Muscle of arm (tissue), 14 donors: ENCODE results near the gene C14orf132. TPM values are rescaled to one million over a fixed set of nuclear protein-coding genes. Genes with fewer than 3 reads are reported as not detected.
"Not testable (repeated sequence)": the region's sequence is repeated elsewhere in the genome, so short reads cannot be mapped to it uniquely, and the experiment has no call there.

ENCODE experiments used
- DNase-seq: peaks from one replicate; pipeline ENCODE4 v3.0.0-alpha.2; 2013
- long read RNA-seq, 11 donors: transcript quantifications; one replicate each; lab custom pipeline, GENCODE V29; 2026
- polyA plus RNA-seq, 12 donors: library from polyadenylated mRNA; unstranded; fragments of 120-200 nt; gene quantifications; one replicate each; pipeline ENCODE4 v1.2.1, GENCODE V29; 2013; ENCODE audit not compliant: insufficient read length in 12 of 12

Gene C14orf132
- 10 to 100 TPM in 11 of 12 donors, not detected in 1; 14.9 to 24.9 (median 19.9) TPM for polyA plus RNA-seq
- long read RNA-seq, donor 1, full-length matches to known transcripts: 10 of 17 reads
- long read RNA-seq, donor 1, partial matches to known transcripts: 7 of 17 reads
- long read RNA-seq, donor 1, other reads (novel, unspliced or antisense): 0 of 17 reads
- long read RNA-seq, donor 2, full-length matches to known transcripts: 4 of 4 reads
- long read RNA-seq, donor 2, partial matches to known transcripts: 0 of 4 reads
- long read RNA-seq, donor 2, other reads (novel, unspliced or antisense): 0 of 4 reads
- long read RNA-seq, donor 3, full-length matches to known transcripts: 1 of 1 reads
- long read RNA-seq, donor 3, partial matches to known transcripts: 0 of 1 reads
- long read RNA-seq, donor 3, other reads (novel, unspliced or antisense): 0 of 1 reads
- long read RNA-seq, donor 4, full-length matches to known transcripts: 2 of 2 reads
- long read RNA-seq, donor 4, partial matches to known transcripts: 0 of 2 reads
- long read RNA-seq, donor 4, other reads (novel, unspliced or antisense): 0 of 2 reads
- long read RNA-seq, donor 5, full-length matches to known transcripts: 4 of 4 reads
- long read RNA-seq, donor 5, partial matches to known transcripts: 0 of 4 reads
- long read RNA-seq, donor 5, other reads (novel, unspliced or antisense): 0 of 4 reads
- long read RNA-seq, donor 6, full-length matches to known transcripts: 3 of 3 reads
- long read RNA-seq, donor 6, partial matches to known transcripts: 0 of 3 reads
- long read RNA-seq, donor 6, other reads (novel, unspliced or antisense): 0 of 3 reads
- long read RNA-seq, donor 7, full-length matches to known transcripts: 1 of 1 reads
- long read RNA-seq, donor 7, partial matches to known transcripts: 0 of 1 reads
- long read RNA-seq, donor 7, other reads (novel, unspliced or antisense): 0 of 1 reads
- long read RNA-seq, donor 8, full-length matches to known transcripts: 10 of 10 reads
- long read RNA-seq, donor 8, partial matches to known transcripts: 0 of 10 reads
- long read RNA-seq, donor 8, other reads (novel, unspliced or antisense): 0 of 10 reads
- long read RNA-seq, donor 9: 0 reads
- long read RNA-seq, donor 10, full-length matches to known transcripts: 4 of 4 reads
- long read RNA-seq, donor 10, partial matches to known transcripts: 0 of 4 reads
- long read RNA-seq, donor 10, other reads (novel, unspliced or antisense): 0 of 4 reads
- long read RNA-seq, donor 11, full-length matches to known transcripts: 6 of 35 reads
- long read RNA-seq, donor 11, partial matches to known transcripts: 29 of 35 reads
- long read RNA-seq, donor 11, other reads (novel, unspliced or antisense): 0 of 35 reads

DNA sequence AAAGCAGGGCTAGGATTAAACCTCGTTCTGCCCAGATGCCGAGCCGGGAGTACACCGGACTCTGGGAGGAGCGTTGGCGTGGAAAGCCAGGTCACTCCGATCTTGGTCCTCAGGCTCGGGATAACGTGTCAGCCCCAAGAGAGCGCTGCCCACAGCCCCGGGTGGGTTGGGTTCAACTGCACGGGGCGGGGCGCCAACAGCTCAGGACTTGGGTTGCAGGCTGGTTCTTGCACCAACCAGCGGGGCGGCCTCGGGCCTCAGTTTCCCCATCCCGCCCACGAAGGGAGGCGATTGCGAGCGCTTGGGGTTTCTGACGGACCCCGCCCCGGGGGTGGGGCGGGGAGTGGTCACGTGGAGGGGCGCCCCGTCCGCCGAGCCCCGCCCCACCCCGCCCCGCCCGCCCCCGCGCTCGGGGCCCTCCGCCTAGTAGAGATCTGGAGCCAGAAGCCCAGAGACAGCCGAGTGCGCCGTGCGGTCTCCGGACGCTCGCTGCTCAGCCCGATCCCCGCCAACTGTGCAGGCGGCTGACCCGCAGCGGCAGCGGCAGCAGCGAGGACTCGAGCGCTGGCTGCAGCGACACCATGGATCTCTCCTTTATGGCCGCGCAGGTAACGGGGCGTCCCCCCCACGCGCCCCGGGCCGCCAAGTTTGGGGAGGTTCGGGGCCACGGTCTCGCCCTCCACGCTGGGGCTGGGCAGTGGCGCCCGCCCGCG, at the start of gene C14orf132:
Gene C14orf132, plus strand, starts transcription at position 443 of the 713 bp plus-strand sequence. Its CDS starts 139 bp downstream, at position 582.
- peak; percentile 32 for DNase-seq

- DNase-seq: peak; percentile 31
Observed at GRCh38 chr14:95993768-95994592, 45.2 kb upstream of the C14orf132 start.

- no peak for DNase-seq
Observed at GRCh38 chr14:95994593-95994928, 44.6 kb upstream of the C14orf132 start.

GRCh38 chr14:95998656-95999055, 40.5 kb upstream of the C14orf132 start:
- DNase-seq: no peak

GRCh38 chr14:96001866-96002497, 37.2 kb upstream of the C14orf132 start:
- DNase-seq: peak; percentile 27

GRCh38 chr14:96002498-96002884, 36.7 kb upstream of the C14orf132 start:
- DNase-seq: no peak

DNA sequence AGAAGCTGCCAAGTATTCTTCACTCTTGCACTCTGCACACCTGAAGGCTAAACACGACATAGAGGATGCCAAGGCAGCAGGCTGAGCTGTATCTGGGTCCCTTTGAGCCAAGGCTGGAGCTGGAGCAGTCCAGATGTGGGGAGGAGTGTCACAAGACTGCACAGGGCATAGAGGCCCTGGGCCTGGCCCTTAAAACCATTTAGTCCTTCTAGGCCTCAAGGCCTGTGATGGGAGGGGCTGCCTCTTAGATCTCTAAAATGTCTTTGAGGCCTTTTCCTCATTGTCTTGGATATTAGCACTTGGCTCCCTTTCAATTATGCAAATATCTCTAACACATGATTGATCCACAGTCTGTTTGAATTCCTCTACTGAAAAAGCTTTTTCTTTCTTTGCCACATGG, 28.0 kb upstream of the C14orf132 start:
- DNase-seq: no peak

- DNase-seq: no peak
Observed at GRCh38 chr14:96011607-96012006, 27.6 kb upstream of the C14orf132 start.

- not testable (repeated sequence) for DNase-seq
Observed at GRCh38 chr14:96012757-96013156, 26.4 kb upstream of the C14orf132 start.

GRCh38 chr14:96014176-96014575, 25.0 kb upstream of the C14orf132 start:
- DNase-seq: no peak

DNA sequence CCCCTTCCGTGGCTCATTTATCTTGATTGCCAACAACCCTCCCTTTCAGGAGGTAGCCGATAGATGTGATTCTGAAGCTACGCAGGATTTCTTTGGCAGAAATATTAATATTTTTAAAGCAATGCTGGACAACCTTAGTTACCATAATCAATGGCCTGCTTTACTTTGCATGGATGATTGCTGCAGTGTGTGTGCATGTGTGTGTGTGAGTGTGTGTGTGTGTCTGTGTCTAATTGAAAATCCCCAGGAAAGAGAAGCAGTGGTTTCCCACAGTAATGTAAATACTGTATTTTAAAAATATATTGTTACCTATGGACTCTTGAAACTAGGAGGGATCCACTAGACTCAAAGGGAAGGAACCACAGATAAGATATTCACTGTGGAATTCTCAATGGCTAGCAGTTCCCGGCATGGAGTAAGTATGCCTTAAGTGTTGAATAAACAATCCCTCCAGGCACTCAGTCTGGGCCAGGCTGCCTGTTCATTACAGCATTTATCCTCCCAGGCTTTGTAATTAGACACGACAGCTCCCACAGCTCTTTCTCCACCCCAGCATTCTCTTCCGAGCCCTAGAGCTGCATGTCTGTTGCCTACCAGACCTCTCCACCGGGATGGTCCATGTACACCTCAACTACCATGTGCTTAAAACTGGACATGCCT, 22.5 kb upstream of the C14orf132 start:
- no peak for DNase-seq

- DNase-seq: no peak
Observed at GRCh38 chr14:96017882-96018281, 21.3 kb upstream of the C14orf132 start.

- no peak for DNase-seq
Observed at GRCh38 chr14:96027431-96028355, 11.5 kb upstream of the C14orf132 start.

- no peak for DNase-seq
Observed at GRCh38 chr14:96029089-96029645, 10.0 kb upstream of the C14orf132 start.

DNA sequence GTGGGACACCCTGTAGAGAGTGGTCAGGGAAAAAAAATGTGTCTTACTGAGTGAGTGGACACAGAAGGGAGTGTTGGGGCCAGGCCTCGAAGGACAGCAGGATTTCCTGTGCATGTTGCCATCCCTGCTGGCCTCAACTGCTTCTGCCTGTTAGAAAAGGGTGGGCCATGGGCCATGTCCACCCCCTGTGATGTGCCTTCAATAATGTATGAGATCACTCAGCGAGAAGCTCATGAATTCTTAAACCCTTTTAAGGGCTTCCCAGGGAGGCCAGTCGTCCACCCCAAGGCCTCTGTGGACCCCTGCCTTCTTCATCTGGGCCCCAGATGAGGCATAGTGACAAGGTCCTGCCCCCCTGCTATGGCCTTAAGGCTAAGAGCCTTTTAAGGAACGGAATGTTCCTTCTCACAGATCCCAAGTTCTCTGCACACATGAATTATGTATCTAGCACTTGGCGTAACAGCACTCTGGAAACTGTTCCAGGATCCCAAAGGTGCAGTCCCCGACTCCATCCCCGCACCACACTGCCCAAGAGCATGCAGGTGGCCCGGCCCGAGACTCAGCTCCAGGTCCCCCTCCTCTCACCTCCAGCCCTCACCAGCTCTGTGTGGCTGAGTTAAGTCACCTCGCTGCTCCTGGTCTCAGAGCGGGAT, 8.9 kb upstream of the C14orf132 start:
- DNase-seq: no peak

DNA sequence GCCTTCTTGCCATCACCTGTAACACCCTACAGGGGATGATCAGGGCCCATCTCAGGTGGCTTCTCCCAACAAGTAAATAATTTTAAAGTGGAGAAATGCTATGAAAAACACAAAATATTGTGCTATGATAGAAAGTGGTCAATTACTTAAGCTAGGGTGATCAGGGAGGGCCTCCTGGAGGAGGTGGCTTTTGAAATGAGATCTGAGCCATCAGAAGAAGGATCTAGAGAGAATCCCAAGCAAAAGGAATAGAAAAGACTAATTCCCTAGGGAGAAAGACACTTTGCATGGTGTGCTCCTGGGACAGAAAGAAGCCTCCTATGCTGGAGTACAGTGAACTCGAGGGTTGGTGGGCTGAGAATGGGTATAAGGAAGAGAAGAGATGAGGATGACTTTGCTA, 7.5 kb upstream of the C14orf132 start:
- no peak for DNase-seq

- DNase-seq: no peak
Observed at GRCh38 chr14:96035456-96035855, 3.7 kb upstream of the C14orf132 start.
